Spleen (tissue), 11 donors: ENCODE results near the gene CDR2L. TPM values are rescaled to one million over a fixed set of nuclear protein-coding genes. Genes with fewer than 3 reads are reported as not detected.
"Not testable (repeated sequence)": the region's sequence is repeated elsewhere in the genome, so short reads cannot be mapped to it uniquely, and the experiment has no call there.

Source experiments
- DNase-seq: peaks from one replicate; pipeline ENCODE4 v3.0.0-alpha.2; 2020
- H3K27ac ChIP-seq, 8 donors: fragments of 200-600 bp; sonication (generic) in 7 of 8; 1 replicate in 4 of 8; 2 replicates in 4 of 8; pipeline versions ENCODE4 v1.5.0 to v1.8.0; 2016 to 2021; ENCODE audit warnings: inconsistent platforms in 4 of 8, mild to moderate bottlenecking in 4 of 8, moderate library complexity in 1 of 8
- H3K27me3 ChIP-seq, 7 donors: fragments of 200-600 bp; sonication (generic) in 6 of 7; replicated peaks in 1 of 7; 1 replicate in 4 of 7; 2 replicates in 3 of 7; pipeline versions ENCODE4 v1.5.0 to v1.8.0; 2016 to 2021; ENCODE audit warnings: inconsistent platforms in 3 of 7, mild to moderate bottlenecking in 1 of 7
- H3K36me3 ChIP-seq, 6 donors: fragments of 200-600 bp; sonication (generic) in 5 of 6; 1 replicate in 4 of 6; 2 replicates in 2 of 6; pipeline versions ENCODE4 v1.5.0 to v1.8.0; 2016 to 2021; ENCODE audit warnings: inconsistent platforms in 2 of 6
- H3K4me1 ChIP-seq, 6 donors: fragments of 200-600 bp; sonication (generic) in 5 of 6; 1 replicate in 3 of 6; 2 replicates in 3 of 6; pipeline versions ENCODE4 v1.5.0 to v1.8.0; 2016 to 2021; ENCODE audit warnings: inconsistent platforms in 3 of 6
- H3K4me3 ChIP-seq, 8 donors: fragments of 200-600 bp; sonication (generic) in 7 of 8; 1 replicate in 4 of 8; 2 replicates in 4 of 8; pipeline versions ENCODE4 v1.5.0 to v1.8.0; 2016 to 2021; ENCODE audit warnings: inconsistent platforms in 4 of 8, mild to moderate bottlenecking in 4 of 8, moderate library complexity in 2 of 8
- H3K9me3 ChIP-seq, 8 donors: fragments of 200-600 bp; sonication (generic) in 7 of 8; 1 replicate in 4 of 8; 2 replicates in 4 of 8; pipeline versions ENCODE4 v1.5.0 to v1.8.0; 2016 to 2021; ENCODE audit warnings: inconsistent platforms in 4 of 8
- POLR2A ChIP-seq, 3 donors: fragments of 450-650 bp; IDR thresholded peaks; one replicate each; pipeline ENCODE4 v1.5.1; 2017; ENCODE audit warnings: antibody characterized with exemption in 3 of 3, mild to moderate bottlenecking in 1 of 3
- POLR2AphosphoS5 ChIP-seq, 3 donors: sonication (generic); formaldehyde crosslinking; IDR thresholded peaks; one replicate each; pipeline ENCODE4 v1.5.1; 2017; ENCODE audit warnings: antibody characterized with exemption in 3 of 3
- WGBS, 5 donors: extraction: QIAGEN DNeasy Blood & Tissue Kit in 3 of 5; methylation state at CpG; one replicate each; pipeline versions ENCODE4 v1.1.5 to v1.1.7; 2013 to 2018; 5-methylcytosine and 5-hydroxymethylcytosine counted together
- intact Hi-C: fragments of 100-400 bp; cut with DNase I; formaldehyde crosslinking; loops from one replicate; pipeline ENCODE4 v1.15.0; 2023; ENCODE audit warnings: low total_unique reads
- polyA plus RNA-seq, 3 donors: library from polyadenylated mRNA; stranded (reverse); fragments of 200-250 nt; gene quantifications; one replicate each; pipeline ENCODE4 v1.2.1, GENCODE V29; 2013
- total RNA-seq, 7 donors: library from RNA; depleted of rRNA in 3 of 7; stranded (reverse); fragments of >200 nt in 3 of 7; fragmentation: NEBNext Ultra II Directional in 4 of 7; extraction: Animal tissue kit (Norgen Biotek cat#: 25700) in 4 of 7; gene quantifications; one replicate each; pipeline versions ENCODE4 v1.1.0 to v1.2.1, GENCODE V29; 2016 to 2021
- TF ChIP-seq, protein P1 (sequence below), 11 experiments: fragments of 200-600 bp in 7 of 11; fragments of 450-650 bp in 4 of 11; sonication (generic) in 4 of 11; IDR thresholded peaks in 8 of 11; conservative IDR thresholded peaks in 3 of 11; 1 replicate in 7 of 11; 2 replicates in 4 of 11; pipeline versions ENCODE4 v1.4.0 to v1.8.0; 2016 to 2021; ENCODE audit warnings: antibody characterized with exemption in 11 of 11, inconsistent platforms in 4 of 11, mild to moderate bottlenecking in 1 of 11
- donor health status: healthy with polysubstance abuse.
- donor health status: DM: no; HTN: no; CAD: no; lungs with moderate emphysema.
- donor health status: DM: no; HTN: no; CAD: no.
- donor health status: Bipolar disorder and iron deficiency.
- donor health status: healthy.
- donor health status: DM: no; HTN: no; CAD: no.
- donor health status: DM: yes; HTN: yes; CAD: no.

The CDR2L gene
- total and polyA plus RNA-seq, 10 donors = 0.48 to 6.0 (median 1.9) TPM

DNA sequence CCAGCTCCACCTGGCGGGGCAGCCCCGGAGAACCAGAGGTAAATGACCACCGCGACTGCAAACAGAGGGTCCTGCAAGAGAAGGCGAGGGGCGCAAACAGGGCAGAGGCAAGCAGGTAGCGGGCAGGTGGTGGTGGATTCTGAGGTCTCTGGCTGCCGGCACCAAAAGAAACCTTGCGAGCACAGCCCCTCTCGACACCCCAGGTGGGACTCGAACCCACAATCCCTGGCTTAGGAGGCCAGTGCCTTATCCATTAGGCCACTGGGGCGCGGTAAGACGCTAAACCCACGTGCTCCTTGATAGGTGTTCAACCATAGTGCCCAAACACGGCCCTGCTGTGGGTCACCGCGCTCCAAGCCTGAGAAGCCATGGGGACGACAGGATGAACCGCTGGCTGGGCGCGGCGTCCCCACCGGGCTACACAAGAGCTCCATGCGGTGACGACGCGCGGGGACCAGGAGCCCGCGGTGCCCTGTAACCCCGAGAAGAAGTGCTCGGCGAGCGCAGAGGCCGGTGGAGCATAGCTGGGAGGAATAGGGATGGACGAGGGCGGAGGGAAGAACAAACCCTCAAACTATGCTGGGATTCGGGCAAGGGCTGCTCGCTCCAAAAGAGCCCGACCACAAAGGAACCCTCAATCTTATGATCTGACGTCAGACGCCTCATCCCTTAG, 46.9 kb downstream of the CDR2L start:
- TF ChIP-seq, protein P1, sequence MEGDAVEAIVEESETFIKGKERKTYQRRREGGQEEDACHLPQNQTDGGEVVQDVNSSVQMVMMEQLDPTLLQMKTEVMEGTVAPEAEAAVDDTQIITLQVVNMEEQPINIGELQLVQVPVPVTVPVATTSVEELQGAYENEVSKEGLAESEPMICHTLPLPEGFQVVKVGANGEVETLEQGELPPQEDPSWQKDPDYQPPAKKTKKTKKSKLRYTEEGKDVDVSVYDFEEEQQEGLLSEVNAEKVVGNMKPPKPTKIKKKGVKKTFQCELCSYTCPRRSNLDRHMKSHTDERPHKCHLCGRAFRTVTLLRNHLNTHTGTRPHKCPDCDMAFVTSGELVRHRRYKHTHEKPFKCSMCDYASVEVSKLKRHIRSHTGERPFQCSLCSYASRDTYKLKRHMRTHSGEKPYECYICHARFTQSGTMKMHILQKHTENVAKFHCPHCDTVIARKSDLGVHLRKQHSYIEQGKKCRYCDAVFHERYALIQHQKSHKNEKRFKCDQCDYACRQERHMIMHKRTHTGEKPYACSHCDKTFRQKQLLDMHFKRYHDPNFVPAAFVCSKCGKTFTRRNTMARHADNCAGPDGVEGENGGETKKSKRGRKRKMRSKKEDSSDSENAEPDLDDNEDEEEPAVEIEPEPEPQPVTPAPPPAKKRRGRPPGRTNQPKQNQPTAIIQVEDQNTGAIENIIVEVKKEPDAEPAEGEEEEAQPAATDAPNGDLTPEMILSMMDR (IDR thresholded peaks at IDR 0.05 in 8 of 11, conservative IDR thresholded peaks at IDR 0.05 in 3 of 11) = no peak
- TF ChIP-seq POLR2AphosphoS5 (IDR thresholded peaks at IDR 0.05) = peak; percentile 42 to 70 (median 52)
- Histone ChIP-seq H3K27me3 (peaks cover 0 to 3% (median 0%) of the 10 kb centered on the region in 7 donors), H3K4me3 (peak overlapping the region; percentile 49 to 81 (median 64)), H3K9me3 (peaks cover 0 to 10% (median 6%) of the 10 kb centered on the region in 8 donors), H3K4me1 (peaks cover 28 to 62% (median 47%) of the 10 kb centered on the region in 6 donors), H3K27ac (peak overlapping the region; percentile 69 to 87 (median 84)), H3K36me3 (peaks cover 0 to 20% (median 12%) of the 10 kb centered on the region in 6 donors)
- peak; percentile 93 for DNase-seq
- intact Hi-C loops = no loop called here
- 0 to 2% (median 1%) methylated on average over 25 to 43 of the region's 43 CpGs for WGBS, 5 donors

DNA sequence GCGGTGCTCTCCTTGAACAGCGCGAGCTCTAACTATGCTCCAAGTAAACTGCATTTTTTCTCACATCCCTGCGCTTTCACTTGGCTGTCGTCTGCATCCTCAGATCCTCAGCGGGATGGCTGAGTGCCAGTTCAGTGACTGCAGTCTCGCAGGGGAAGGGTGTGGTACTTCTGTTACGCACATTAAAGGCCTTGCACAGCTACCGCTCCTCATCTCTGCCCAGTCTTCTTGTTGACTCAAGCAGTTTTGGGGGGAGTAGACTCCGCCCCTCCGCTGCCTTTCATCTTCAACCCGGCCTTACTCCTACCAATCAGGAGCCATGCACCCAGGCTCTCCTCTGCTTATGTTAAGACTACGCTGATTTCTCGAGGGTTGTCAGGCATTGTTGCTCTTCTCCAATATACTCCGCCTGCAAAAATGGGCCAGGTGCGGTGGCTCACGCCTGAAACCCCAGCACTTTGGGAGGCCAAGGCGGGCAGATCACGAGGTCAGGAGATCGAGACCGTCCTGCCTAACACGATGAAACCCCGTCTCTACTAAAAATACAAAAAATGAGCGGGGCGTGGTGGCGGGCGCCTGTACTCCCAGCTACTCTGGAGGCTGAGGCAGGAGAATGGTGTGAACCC, 49.3 kb downstream of the CDR2L start:
- TF ChIP-seq, protein P1 (IDR thresholded peaks at IDR 0.05 in 8 of 11, conservative IDR thresholded peaks at IDR 0.05 in 3 of 11) = no peak
- peak; percentile 21 to 83 (median 75) for TF ChIP-seq POLR2AphosphoS5 (IDR thresholded peaks at IDR 0.05)
- TF ChIP-seq POLR2A (IDR thresholded peaks at IDR 0.05) = no peak
- intact Hi-C loops = no loop called here
- Histone ChIP-seq H3K9me3 (no peaks in the 10 kb centered on the region), H3K27me3 (peaks cover 0 to 3% (median 0%) of the 10 kb centered on the region in 7 donors), H3K27ac (peak overlapping the region; percentile 16 to 87 (median 84)), H3K4me3 (peak overlapping the region in 2 of 8 donors; percentile 2 to 81), H3K36me3 (peaks cover 0 to 44% (median 36%) of the 10 kb centered on the region in 6 donors), H3K4me1 (peaks cover 28 to 58% (median 47%) of the 10 kb centered on the region in 6 donors)
- DNase-seq = peak; percentile 91
- WGBS, 5 donors = 59 to 69% (median 65%) methylated on average over 27 of the region's 27 CpGs

DNA sequence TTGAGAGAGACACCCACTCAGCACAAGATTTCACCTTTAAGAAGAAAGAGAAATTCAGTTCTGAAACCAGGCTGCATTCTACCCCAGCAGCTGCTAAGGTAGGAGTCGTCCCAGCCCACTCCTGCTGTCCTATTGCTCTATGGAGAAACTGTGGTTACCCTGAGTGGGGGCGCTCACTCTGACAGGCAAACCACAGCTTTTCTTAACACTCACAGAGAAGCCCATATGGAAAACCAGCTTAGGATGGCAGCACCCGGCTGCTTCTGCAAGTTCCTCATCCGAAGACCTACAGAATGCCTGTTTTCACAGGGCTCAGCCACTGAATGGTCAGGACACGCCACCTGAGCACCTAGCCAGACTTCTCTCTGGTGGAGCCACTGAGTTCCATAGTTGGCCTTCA, 51.8 kb downstream of the CDR2L start:
- Histone ChIP-seq H3K27me3 (no peaks in the 10 kb centered on the region), H3K36me3 (peaks cover 0 to 51% (median 42%) of the 10 kb centered on the region in 6 donors), H3K27ac (no peak overlapping the region), H3K4me3 (no peak overlapping the region), H3K4me1 (peaks cover 13 to 38% (median 24%) of the 10 kb centered on the region in 6 donors), H3K9me3 (no peaks in the 10 kb centered on the region)
- DNase-seq = no peak
- WGBS, 5 donors = 39 to 80% (median 67%) methylated on average over 5 of the region's 5 CpGs
- intact Hi-C loops = no loop called here
- TF ChIP-seq, protein P1 (IDR thresholded peaks at IDR 0.05 in 8 of 11, conservative IDR thresholded peaks at IDR 0.05 in 3 of 11) = no peak
- TF ChIP-seq POLR2AphosphoS5 (IDR thresholded peaks at IDR 0.05) (no peak), POLR2A (IDR thresholded peaks at IDR 0.05) (no peak)

DNA sequence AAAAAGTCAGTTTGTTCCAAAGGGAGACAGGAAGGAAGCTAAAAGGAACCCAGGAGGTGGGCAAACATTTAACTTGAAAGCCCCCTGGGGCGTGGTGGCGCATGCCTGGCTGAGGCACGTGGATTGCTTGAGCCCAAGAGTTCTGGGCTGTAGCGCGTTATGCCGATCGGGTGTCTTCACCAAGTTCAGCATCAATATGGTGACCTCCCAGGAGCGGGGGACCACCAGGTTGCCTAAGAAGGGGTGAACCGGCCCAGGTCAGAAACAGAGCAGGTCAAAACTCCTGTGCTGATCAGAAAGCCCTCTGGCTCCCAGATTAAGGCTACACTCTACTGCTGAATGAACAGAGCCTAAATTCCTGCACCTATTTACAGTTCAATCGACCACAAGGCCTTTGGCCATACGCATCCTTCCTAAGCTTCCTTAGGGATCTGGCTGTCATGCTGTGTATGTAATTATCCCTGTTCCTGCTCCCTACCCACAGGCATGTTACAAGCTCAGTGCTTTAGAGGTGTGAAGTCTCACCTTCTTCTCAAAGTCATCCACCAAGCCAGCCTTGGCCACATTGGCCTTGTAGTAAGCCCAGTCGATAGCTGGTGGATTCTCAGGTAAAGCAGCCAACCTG, 54.3 kb downstream of the CDR2L start:
- TF ChIP-seq, protein P1 (IDR thresholded peaks at IDR 0.05 in 8 of 11, conservative IDR thresholded peaks at IDR 0.05 in 3 of 11) = no peak
- intact Hi-C loops = no loop called here
- 80 to 89% (median 84%) methylated on average over 12 of the region's 12 CpGs for WGBS, 5 donors
- Histone ChIP-seq H3K36me3 (peaks cover 0 to 51% (median 42%) of the 10 kb centered on the region in 6 donors), H3K4me1 (peaks cover 0 to 34% (median 13%) of the 10 kb centered on the region in 6 donors), H3K4me3 (no peak overlapping the region), H3K27ac (no peak overlapping the region), H3K9me3 (no peaks in the 10 kb centered on the region), H3K27me3 (no peaks in the 10 kb centered on the region)
- DNase-seq = no peak

DNA sequence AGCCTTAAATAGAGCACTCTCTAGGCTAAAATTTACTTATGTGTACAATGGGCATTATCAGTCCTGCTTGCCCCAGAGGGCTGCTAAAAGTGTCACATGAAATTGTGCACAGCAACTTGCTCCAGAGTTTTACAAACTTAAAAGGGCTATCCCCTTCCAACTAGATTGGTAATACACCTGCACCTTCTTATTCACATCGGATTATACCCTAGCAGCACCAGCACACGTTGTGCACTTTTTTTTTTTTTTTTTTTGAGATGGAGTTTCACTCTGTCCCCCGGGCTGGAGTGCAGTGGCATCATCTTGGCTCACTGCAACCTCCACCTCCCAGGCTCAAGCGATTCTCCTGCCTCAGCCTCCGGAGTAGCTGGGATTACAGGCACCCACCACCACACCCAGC, 56.4 kb downstream of the CDR2L start:
- Histone ChIP-seq H3K4me1 (peaks cover 6 to 39% (median 25%) of the 10 kb centered on the region in 6 donors), H3K36me3 (peaks cover 0 to 37% (median 36%) of the 10 kb centered on the region in 6 donors)
- 82 to 87% (median 83%) methylated on average over 5 of the region's 5 CpGs for WGBS, 5 donors
- DNase-seq, H3K27ac ChIP-seq, H3K9me3 ChIP-seq, H3K27me3 ChIP-seq, intact Hi-C loops, H3K4me3 ChIP-seq: not testable (repeated sequence)
